ENCODE results near the gene PDE11A. TPM values are rescaled to one million over a fixed set of nuclear protein-coding genes. Genes with fewer than 3 reads are reported as not detected.

PDE11A gene
- total and polyA plus RNA-seq, 2 experiments from 2014 or later = 1.7 to 3.6 TPM

GRCh38 chr2:177906041-177906718 lies 166.4 kb downstream of the PDE11A start:
- TF ChIP-seq, protein P1, sequence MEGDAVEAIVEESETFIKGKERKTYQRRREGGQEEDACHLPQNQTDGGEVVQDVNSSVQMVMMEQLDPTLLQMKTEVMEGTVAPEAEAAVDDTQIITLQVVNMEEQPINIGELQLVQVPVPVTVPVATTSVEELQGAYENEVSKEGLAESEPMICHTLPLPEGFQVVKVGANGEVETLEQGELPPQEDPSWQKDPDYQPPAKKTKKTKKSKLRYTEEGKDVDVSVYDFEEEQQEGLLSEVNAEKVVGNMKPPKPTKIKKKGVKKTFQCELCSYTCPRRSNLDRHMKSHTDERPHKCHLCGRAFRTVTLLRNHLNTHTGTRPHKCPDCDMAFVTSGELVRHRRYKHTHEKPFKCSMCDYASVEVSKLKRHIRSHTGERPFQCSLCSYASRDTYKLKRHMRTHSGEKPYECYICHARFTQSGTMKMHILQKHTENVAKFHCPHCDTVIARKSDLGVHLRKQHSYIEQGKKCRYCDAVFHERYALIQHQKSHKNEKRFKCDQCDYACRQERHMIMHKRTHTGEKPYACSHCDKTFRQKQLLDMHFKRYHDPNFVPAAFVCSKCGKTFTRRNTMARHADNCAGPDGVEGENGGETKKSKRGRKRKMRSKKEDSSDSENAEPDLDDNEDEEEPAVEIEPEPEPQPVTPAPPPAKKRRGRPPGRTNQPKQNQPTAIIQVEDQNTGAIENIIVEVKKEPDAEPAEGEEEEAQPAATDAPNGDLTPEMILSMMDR (IDR thresholded peaks at IDR 0.05; ENCODE audit: low read depth, low read length) = peak; percentile 92
- H3K4me3 ChIP-seq = no peak overlapping the region
- H3K27ac ChIP-seq = no peak overlapping the region
- peaks cover 14% of the 10 kb centered on the region for H3K4me1 ChIP-seq (ENCODE audit: low read depth)
- DNase-seq (ENCODE audit: low read depth in 1 of 2, low spot score in 1 of 2) = peak; percentile 60 to 67
- no peaks in the 10 kb centered on the region for H3K27me3 ChIP-seq
- no peaks in the 10 kb centered on the region for H3K9me3 ChIP-seq (ENCODE audit: low read depth)
- no peaks in the 10 kb centered on the region for H3K36me3 ChIP-seq

DNA sequence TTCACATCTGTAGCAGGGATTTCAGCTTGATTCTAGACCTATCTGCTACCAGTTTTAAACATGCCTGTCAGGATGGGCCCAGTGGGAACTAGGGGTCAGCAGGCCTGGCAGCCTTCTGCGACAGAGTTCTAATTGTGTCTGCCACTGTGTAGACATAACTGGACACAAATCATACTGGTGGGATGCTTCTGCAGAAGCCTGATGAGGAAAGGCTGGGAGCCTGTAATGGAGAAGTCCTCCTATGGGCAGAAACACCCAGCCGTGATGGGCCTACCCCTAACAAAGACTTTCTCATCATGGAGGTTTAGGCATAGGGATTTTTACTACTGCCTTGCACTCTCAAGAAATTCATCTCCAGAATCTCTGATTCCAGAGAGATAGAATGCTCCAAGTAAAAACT lies 166.9 kb downstream of the PDE11A start:
- no peaks in the 10 kb centered on the region for H3K27me3 ChIP-seq
- H3K27ac ChIP-seq = no peak overlapping the region
- no peaks in the 10 kb centered on the region for H3K9me3 ChIP-seq (ENCODE audit: low read depth)
- DNase-seq (ENCODE audit: low read depth in 1 of 2, low spot score in 1 of 2) = no peak
- no peaks in the 10 kb centered on the region for H3K36me3 ChIP-seq
- H3K4me3 ChIP-seq = no peak overlapping the region
- TF ChIP-seq, protein P1 (IDR thresholded peaks at IDR 0.05; ENCODE audit: low read depth, low read length) = no peak
- H3K4me1 ChIP-seq (ENCODE audit: low read depth) = peaks cover 14% of the 10 kb centered on the region

DNA sequence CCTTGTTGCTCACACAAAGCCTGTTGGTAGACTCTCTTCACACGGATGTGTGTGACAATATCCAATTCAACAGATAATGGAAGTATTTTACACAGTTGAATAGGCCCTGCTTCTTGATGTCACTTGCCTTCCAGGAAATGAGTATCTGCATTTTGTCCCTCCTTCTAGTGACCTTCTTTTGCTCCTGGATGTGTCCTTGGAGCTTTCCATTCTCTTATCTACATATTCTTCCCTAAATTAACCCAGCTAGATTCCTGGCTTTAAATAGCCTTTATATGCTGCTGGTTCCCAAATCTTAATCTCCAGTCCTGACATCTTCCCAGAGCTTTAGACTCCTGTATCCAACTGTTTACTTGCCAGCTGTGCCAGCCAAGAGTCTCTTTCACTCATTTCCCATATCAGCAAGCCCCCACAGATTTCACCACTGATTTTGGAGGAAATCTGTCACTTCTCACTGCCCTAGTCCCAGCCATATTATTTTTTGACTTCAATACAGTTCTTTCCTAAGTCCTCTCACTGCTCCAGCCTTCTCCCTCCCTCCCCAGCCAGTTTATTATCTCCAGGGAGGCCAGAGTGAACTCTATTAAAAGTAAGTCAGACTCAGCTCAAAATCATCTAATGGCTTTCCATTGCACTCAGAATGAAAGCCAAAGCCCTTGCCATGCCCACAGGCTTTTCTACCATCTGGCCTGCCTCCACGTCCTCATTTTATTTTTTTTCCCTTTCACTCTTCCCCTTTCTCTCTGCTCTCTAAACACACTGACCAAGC lies 170.0 kb downstream of the PDE11A start:
- Histone ChIP-seq H3K36me3 (no peaks in the 10 kb centered on the region), H3K4me1 (ENCODE audit: low read depth) (peaks cover 14% of the 10 kb centered on the region), H3K4me3 (no peak overlapping the region), H3K27me3 (no peaks in the 10 kb centered on the region), H3K9me3 (ENCODE audit: low read depth) (no peaks in the 10 kb centered on the region), H3K27ac (peak overlapping the region; percentile 85)
- DNase-seq (ENCODE audit: low read depth in 1 of 2, low spot score in 1 of 2) = no peak
- TF ChIP-seq, protein P1 (IDR thresholded peaks at IDR 0.05; ENCODE audit: low read depth, low read length) = no peak

DNA sequence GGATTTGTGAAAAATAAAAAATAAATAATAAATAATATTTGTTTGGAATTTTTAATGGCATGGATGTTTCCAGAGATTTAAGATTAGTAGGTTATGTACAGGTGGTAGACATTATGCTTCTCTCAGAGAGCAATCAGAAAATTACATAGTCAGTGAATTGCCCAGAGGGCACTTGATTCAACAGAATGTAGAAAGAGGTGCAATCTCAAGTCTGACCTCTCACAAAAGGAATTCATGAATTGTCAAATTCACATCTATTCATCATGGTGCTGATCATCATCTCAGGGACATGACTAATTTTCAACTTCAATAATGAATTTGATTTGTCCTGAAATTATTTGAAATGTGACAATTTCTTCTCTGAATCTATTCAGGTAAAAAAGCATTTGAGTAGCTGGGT lies 172.5 kb downstream of the PDE11A start:
- H3K27me3 ChIP-seq = no peaks in the 10 kb centered on the region
- peaks cover 14% of the 10 kb centered on the region for H3K4me1 ChIP-seq (ENCODE audit: low read depth)
- H3K27ac ChIP-seq = no peak overlapping the region
- H3K9me3 ChIP-seq (ENCODE audit: low read depth) = no peaks in the 10 kb centered on the region
- TF ChIP-seq, protein P1 (IDR thresholded peaks at IDR 0.05; ENCODE audit: low read depth, low read length) = no peak
- H3K4me3 ChIP-seq = no peak overlapping the region
- no peaks in the 10 kb centered on the region for H3K36me3 ChIP-seq
- no peak for DNase-seq (ENCODE audit: low read depth in 1 of 2, low spot score in 1 of 2)

DNA sequence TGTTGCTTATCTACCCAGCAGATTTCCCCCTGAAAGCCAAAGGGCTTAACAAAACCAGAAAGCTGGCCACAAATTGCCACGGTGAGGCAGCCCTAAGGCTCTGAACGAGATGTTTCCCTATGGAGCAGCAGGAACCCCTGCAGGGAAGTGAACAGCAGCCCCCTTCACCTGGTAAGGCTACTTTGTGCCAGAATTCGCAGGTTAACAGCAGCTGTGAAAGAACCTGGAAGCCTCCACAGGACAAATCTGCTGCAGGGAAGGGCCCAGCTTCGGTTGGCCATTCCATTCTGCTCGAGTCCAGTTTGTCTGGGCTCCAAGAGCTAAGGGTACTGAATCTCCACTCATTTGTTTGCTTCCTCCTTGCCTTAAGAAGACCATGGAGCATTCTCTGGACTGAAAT lies 175.3 kb downstream of the PDE11A start:
- H3K27me3 ChIP-seq = no peaks in the 10 kb centered on the region
- peak overlapping the region; percentile 8 for H3K27ac ChIP-seq
- peaks cover 13% of the 10 kb centered on the region for H3K4me1 ChIP-seq (ENCODE audit: low read depth)
- H3K9me3 ChIP-seq (ENCODE audit: low read depth) = no peaks in the 10 kb centered on the region
- TF ChIP-seq, protein P1 (IDR thresholded peaks at IDR 0.05; ENCODE audit: low read depth, low read length) = no peak
- DNase-seq (ENCODE audit: low read depth in 1 of 2, low spot score in 1 of 2) = no peak
- H3K4me3 ChIP-seq = no peak overlapping the region
- H3K36me3 ChIP-seq = no peaks in the 10 kb centered on the region
